ENCODE results near the gene CFL1.
"Not testable (repeated sequence)": the region's sequence is repeated elsewhere in the genome, so short reads cannot be mapped to it uniquely, and the experiment has no call there.

DNA sequence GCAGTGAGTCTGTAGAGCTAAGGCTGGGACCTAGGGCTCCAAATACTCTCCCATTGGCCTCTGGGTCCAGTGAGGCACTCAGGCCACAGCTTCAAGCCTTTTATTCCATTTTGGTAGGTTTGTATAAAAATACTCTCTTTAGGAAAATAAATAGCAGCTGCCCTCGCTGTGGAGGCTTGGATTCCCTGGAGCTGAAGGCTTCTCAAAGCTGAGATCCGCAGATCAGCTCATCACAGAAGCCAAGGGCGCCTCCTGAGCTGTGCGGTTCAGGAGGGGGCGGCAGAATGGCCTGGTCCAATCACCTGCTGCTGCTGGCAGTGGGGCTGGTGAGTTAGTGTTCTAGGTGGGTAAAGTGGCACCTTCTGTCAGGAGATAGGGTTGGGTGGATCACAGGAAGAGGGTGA lies 34.2 kb upstream of the CFL1 start:
- TF ChIP-seq, protein P1, sequence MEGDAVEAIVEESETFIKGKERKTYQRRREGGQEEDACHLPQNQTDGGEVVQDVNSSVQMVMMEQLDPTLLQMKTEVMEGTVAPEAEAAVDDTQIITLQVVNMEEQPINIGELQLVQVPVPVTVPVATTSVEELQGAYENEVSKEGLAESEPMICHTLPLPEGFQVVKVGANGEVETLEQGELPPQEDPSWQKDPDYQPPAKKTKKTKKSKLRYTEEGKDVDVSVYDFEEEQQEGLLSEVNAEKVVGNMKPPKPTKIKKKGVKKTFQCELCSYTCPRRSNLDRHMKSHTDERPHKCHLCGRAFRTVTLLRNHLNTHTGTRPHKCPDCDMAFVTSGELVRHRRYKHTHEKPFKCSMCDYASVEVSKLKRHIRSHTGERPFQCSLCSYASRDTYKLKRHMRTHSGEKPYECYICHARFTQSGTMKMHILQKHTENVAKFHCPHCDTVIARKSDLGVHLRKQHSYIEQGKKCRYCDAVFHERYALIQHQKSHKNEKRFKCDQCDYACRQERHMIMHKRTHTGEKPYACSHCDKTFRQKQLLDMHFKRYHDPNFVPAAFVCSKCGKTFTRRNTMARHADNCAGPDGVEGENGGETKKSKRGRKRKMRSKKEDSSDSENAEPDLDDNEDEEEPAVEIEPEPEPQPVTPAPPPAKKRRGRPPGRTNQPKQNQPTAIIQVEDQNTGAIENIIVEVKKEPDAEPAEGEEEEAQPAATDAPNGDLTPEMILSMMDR (IDR thresholded peaks at IDR 0.05) = not testable (repeated sequence)
- not testable (repeated sequence) for TF ChIP-seq POLR2AphosphoS5, EP300 (IDR thresholded peaks at IDR 0.05)

All from sigmoid colon (tissue), 4 donors.